D341Med (cell line): ENCODE data around the gene DHRS1.

ENCODE experiments used
- DNase-seq: peaks from one replicate; pipeline ENCODE4 v3.0.0; 2012; ENCODE audit warnings: low spot score

Gene DHRS1

DNA sequence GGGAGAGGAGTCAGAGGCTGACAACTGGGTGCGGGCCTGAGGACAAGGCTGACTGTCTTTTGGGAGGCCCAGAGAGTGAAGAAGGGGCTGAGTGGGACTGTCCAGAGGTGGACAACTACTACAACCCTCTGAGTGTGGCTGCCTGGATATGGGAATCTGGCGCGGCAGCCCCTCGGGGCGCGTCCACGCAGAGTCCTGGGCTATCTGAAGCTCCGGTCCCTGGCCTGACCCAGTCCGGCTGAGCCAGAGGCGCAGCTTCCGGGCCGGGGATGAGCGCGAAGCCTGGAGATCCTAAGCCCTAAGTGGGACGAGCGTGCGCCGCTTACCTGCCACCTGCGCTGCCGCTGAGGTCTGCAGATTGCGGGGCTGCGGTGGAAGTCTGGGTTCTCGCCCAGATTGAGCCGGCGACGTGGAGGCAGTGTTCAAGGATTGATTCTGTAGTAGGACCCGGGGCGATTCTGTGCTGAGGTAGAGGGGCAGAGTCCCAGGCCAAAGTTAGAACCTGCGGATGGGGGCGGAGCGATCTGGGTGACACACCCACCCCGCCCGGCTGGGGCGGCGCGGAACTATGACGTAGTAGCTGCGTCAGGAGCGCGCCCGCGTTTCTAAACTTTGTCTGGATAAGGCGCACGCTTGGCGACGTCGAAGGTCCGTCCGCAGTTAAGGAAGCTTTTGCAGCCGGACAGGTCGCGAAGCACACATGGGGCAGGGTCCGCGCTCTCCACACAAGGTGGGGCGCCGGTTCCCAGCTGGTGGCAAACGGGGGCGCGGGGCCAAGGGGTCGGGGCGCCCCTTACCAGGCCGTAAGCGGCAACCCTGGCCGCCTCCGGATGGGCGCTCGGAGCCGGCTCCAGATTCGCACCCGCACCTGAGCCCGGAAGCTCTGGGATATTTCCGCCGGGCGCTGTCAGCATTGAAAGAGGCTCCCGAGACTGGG, at the start of gene DHRS1, which contains the start of gene NOP9:
DHRS1 (minus strand) TSS at position 526 of the 937 bp plus-strand sequence. CDS start 674 bp downstream, outside the sequence.
NOP9 (plus strand) TSS at position 596 of the 937 bp plus-strand sequence; CDS start at position 701, 105 bp downstream.
- peak; percentile 97 for DNase-seq

GRCh38 chr14:24348186-24348585, 48.6 kb upstream of the DHRS1 start:
- no peak for DNase-seq

DNA sequence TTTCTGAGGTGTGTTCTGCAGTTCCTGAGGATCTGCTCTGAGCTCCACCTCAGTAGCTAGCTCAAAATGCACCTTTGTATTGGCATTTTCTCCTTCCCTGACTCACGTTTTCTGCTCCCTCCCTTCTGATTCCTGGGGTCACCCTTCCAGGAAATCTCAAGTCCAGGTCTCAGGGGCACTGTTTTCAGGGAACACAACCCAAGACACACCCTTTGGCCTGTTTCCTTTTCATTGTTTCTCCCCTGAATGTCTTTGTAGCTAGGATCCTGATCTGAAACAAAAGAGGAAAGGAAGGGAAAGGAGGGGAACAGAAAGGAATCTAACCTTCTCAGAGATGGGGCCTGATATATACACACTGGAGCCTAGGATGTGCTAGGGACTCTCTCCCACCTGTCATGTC, 47.6 kb upstream of the DHRS1 start:
- DNase-seq, result no peak

DNA sequence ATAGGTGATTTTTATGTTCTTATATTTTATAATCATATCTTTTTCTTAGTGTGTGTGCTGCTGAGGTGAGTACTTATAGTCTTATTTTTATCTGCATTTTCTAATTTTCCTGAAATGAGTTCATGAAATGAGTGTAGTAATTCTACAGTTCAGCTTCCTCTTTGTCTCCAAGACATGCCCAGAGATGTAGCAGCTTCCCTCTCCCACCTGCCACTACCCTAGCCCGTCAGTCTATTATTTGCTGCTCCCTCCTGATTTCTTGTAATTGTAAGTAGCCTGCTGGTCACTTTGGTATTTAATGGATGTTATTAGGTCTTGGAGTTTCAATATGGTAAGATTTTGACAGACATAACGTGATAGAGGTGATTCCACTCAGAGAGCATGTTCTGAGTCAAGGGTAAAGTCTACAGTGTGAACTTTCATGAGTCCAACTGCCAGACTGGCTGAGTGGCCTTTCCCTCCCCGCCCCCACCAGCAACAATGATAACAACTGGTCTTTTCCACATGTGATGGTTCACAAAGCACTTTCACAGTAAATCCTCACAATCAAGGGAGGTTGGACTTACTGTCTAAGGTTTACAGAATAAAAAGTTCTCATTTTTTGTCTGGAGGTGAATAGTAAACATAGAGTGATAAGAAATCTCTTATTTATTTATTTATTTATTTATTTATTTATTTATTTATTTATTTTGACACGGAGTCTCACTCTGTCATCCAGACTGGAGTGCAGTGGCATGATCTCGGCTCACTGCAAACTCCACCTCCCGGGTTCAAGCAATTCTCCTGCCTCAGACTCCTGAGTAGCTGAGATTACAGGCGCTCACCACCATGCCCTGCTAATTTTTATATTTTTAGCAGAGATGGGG, 44.4 kb upstream of the DHRS1 start:
- no peak for DNase-seq

- DNase-seq, result no peak
These were observed 43.3 kb upstream of the DHRS1 start for GRCh38 chr14:24342889-24343288.

GRCh38 chr14:24340606-24341005, 41.0 kb upstream of the DHRS1 start:
- no peak for DNase-seq

GRCh38 chr14:24339284-24340151, 39.9 kb upstream of the DHRS1 start, which contains the start of gene RIPK3:
TSS of gene RIPK3 (minus strand) at chr14:24339991. CDS start at chr14:24339826, 165 bp downstream.
- no peak for DNase-seq

DNA sequence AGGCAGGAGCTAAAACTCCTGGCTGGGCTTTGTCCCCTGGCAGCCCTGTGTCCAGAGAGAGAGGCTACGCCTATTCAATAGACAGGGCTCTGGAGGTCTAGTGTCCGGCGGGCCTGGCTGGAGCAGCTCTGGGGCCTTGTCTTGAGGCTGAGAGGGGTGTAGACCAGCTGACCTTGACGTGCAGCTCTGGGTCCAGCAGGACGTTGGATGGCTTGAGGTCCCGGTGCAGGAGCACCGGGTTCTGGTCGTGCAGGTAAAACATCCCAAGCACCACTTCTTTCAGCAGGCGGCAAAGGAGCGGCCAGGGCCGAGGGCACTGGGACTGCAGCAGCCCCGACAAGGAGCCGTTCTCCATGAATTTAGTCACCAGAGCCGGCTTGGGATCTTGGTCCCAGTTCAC, 39.3 kb upstream of the DHRS1 start:
- no peak for DNase-seq

- no peak for DNase-seq
These were observed 38.2 kb upstream of the DHRS1 start for GRCh38 chr14:24337824-24338175.

- DNase-seq, result no peak
These were observed 37.7 kb upstream of the DHRS1 start for GRCh38 chr14:24337144-24337823.

DNA sequence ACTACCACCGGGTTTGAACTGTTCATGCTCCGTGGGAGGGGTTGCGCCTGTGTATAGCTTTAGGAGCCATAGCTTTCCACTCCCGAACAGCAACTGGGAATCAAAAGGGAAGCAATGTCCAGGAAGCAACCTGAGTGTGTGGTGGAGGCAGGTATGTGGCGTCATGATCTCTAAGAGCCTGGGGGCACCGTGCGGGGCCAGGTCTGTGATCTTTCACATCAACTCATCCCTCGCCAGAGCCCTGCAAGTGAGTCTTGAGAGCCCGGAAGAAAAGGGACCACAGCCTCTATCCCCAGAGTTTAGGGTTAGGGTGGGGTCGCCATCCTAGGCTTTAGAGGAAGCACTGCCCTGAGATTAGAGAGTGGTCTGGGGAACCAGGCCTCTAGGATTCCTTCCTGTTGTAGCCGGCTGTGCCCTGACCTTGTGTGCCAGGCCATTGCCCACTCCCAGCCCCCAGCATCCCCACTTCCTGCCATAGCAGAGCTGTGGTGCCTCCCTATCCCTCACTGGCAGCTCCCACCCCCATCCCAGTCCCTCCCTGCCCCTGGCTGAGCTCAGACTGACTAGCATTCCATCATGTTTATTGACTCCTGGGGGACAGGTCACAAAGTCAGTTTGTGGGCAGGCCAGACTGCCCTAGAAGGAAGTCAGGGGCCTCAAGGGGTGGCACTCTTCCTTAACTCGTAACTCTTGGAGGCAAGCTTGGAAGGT, 36.0 kb upstream of the DHRS1 start:
- DNase-seq, result no peak

DNA sequence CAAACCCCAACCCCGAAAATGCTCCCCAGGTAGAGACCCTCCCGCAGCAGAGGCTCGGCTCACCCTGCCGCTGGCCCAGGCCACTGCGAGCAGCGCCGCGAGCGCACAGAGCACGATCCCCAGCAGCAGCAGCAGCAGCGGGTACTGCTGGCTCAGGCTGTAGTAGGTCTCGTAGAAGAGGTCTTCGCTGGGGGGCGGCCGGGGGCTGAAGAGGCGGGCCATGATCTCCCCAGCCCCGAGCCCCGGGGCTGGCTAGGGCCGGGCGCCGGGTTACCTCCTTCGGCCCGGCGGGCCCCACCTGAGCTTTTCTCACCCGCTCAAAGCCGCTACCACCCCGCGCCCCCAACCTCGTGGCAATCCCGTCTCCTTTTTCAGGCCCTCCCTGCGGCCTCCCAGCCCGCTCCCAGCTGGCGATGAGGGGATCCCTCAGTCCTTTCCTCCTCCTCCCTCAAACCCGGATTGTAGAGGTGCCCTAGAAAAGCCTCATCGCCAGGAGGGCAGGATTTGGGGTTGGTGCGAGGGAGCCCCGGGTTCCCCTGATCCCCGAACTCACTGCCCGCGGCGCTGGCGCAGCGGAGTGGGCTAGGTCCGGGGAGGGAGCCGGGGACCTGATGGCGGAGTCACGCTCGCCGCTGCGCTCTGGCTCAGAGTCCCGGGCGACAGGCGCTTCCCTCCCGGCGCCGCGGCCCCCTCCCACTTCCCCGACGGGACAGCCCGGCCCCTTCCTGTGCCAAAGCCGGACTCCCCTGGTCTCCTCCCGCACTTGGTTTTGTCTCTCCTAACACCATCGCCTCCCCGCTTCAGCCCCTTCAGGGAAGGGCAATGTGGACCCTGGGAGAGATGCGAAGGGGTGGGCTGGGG, 35.1 kb upstream of the DHRS1 start, which contains the start of gene ADCY4:
ADCY4 (minus strand) TSS at position 641 of the 861 bp plus-strand sequence; CDS start at position 222, 419 bp downstream.
- DNase-seq, result no peak

DNA sequence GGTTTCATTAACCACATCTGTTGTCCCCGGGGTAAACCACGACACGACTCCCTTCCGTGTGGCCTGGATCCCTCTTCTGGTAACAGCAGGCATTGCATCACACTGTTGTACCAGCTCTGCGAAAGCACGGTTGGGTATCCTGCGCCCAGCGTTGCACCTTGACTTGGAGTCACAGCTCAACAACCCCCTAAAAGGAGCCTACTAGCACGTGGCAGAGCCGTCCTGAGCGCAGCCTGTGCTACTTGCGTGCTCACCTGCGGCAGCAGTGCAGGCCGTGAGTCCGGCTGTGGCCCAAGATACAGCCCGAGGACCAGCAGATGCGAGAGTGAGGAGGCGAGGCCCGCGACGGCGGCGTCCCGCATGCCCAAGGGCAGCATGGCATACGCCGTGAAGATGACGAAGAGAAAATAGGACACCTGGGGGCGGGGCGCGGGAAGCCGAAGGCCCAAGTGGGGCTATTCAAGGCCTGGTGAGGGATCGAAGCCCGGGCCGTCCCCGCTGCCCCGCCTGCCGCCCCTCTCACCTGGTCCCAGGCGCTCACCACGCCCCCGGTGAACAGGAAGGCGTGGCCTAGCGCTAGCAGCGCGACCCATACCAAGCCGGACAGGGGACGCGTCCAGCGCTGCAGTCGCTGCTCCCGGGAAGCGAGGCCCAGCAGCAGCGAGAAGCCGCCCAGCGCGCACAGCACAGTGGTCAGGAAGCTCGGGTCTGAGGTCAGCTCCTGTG, 32.9 kb upstream of the DHRS1 start:
- peak; percentile 84 for DNase-seq

- DNase-seq, result no peak
These were observed 32.2 kb upstream of the DHRS1 start for GRCh38 chr14:24331731-24332267.

- no peak for DNase-seq
These were observed 31.5 kb upstream of the DHRS1 start for GRCh38 chr14:24330973-24331674.

DNA sequence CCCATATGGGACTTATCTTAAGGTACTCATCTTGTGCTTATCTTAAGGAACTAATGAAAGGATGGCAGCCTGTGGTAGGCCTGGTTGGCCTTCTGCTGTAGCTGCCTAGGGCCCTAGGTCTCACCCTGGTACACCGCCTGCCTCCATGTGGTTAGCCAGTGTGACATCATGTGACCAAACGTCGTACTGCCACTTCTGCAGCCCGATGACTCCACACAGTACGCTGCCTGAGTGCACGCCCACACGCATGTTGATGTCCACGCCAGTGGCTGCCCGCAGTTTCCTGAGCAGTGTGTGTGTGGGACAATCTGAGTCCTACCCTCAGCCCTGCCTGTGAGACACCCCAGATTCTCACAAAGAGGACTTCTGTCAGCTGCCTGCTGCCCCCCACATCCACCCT, 30.2 kb upstream of the DHRS1 start:
- DNase-seq, result no peak

DNA sequence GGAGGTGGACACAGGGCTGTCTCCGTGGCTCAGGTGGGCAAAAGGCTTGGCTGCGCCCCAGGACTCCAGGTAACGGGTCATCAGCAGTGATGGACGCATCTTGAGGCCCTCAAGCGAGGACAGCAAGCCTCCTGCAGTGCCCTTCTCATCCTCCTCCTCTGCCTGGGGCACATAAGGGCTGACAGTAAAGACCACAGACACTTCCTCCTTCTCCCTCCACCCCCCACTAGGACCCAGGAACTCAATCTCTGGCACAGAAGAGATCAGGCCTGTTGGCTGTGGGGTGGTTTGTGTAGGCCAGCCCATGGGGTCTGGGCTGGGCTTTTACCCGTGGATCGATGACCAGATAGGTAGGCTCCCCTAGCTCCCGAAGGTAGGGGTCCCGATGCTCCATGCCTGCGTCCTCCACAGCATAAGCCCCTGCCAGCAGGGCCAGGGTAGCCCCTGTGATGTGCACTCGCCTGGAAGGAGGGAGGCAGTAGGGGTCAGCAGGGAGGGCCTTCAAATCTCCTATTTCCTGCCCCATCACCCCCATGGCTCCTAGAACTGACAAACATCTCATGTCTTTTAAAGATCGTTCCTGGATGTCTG, 29.6 kb upstream of the DHRS1 start:
- DNase-seq, result no peak
